GM18519 (cell line): ENCODE results near the gene ALKBH3.

Experiments used
- ATAC-seq: cut with Tn5 transposase; IDR thresholded peaks from one replicate; pipeline ENCODE4 v1.9.1; 2021; ENCODE audit warnings: mild to moderate bottlenecking, moderate library complexity; ENCODE audit not compliant: unreplicated experiment, low FRiP score

The ALKBH3 gene

GRCh38 chr11:43953521-43953920, 72.9 kb downstream of the ALKBH3 start:
- no peak for ATAC-seq

GRCh38 chr11:43954241-43954640, 73.6 kb downstream of the ALKBH3 start:
- ATAC-seq = no peak

GRCh38 chr11:43955381-43956118, 74.9 kb downstream of the ALKBH3 start:
- no peak for ATAC-seq

GRCh38 chr11:43957571-43957970, 76.9 kb downstream of the ALKBH3 start:
- ATAC-seq = no peak

- ATAC-seq = no peak
Observed at GRCh38 chr11:43959321-43959995, 78.8 kb downstream of the ALKBH3 start.

- ATAC-seq = no peak
Observed at GRCh38 chr11:43962383-43963278, 82.0 kb downstream of the ALKBH3 start.

GRCh38 chr11:43963279-43963620, 82.6 kb downstream of the ALKBH3 start:
- ATAC-seq = no peak

GRCh38 chr11:43967661-43968060, 87.0 kb downstream of the ALKBH3 start:
- ATAC-seq = no peak

- no peak for ATAC-seq
Observed at GRCh38 chr11:43968719-43969118, 88.1 kb downstream of the ALKBH3 start.

- ATAC-seq = no peak
Observed at GRCh38 chr11:43969543-43969942, 88.9 kb downstream of the ALKBH3 start.
